ENCODE data around the gene ALLC.

The ALLC gene

GRCh38 chr2:3656762-3657721 lies 958 bp upstream of the ALLC start:
- DNase-seq: no peak

GRCh38 chr2:3659447-3660432 lies 1.7 kb downstream of the ALLC start:
- no peak for DNase-seq

GRCh38 chr2:3660640-3661039 lies 2.6 kb downstream of the ALLC start:
- peak; percentile 64 for DNase-seq

- peak; percentile 33 for DNase-seq
Observed at GRCh38 chr2:3661149-3661660, 3.2 kb downstream of the ALLC start.

GRCh38 chr2:3662239-3662638 lies 4.2 kb downstream of the ALLC start:
- peak; percentile 50 for DNase-seq

- no peak for DNase-seq
Observed at GRCh38 chr2:3664118-3664517, 6.1 kb downstream of the ALLC start.

GRCh38 chr2:3664925-3665324 lies 6.9 kb downstream of the ALLC start:
- peak; percentile 39 for DNase-seq

GRCh38 chr2:3665886-3666612 lies 8.0 kb downstream of the ALLC start:
- DNase-seq: peak; percentile 38

- no peak for DNase-seq
Observed at GRCh38 chr2:3666613-3666975, 8.6 kb downstream of the ALLC start.

GRCh38 chr2:3667151-3667631 lies 9.2 kb downstream of the ALLC start:
- DNase-seq: peak; percentile 27

GRCh38 chr2:3669656-3670055 lies 11.7 kb downstream of the ALLC start:
- DNase-seq: peak; percentile 42

- DNase-seq: peak; percentile 31
Observed at GRCh38 chr2:3670376-3670775, 12.4 kb downstream of the ALLC start.

GRCh38 chr2:3670941-3671340 lies 12.9 kb downstream of the ALLC start:
- DNase-seq: peak; percentile 49

- peak; percentile 36 for DNase-seq
Observed at GRCh38 chr2:3672861-3673678, 15.1 kb downstream of the ALLC start.

GRCh38 chr2:3674066-3674845 lies 16.3 kb downstream of the ALLC start:
- DNase-seq: no peak

GRCh38 chr2:3675687-3676086 lies 17.7 kb downstream of the ALLC start:
- no peak for DNase-seq

GRCh38 chr2:3677436-3677835 lies 19.4 kb downstream of the ALLC start:
- no peak for DNase-seq

GRCh38 chr2:3678212-3678611 lies 20.2 kb downstream of the ALLC start:
- DNase-seq: no peak

- no peak for DNase-seq
Observed at GRCh38 chr2:3679180-3679579, 21.2 kb downstream of the ALLC start.

GRCh38 chr2:3679616-3680393 lies 21.8 kb downstream of the ALLC start:
- no peak for DNase-seq
